ENCODE data around the gene C13orf46.

C13orf46 gene

DNA sequence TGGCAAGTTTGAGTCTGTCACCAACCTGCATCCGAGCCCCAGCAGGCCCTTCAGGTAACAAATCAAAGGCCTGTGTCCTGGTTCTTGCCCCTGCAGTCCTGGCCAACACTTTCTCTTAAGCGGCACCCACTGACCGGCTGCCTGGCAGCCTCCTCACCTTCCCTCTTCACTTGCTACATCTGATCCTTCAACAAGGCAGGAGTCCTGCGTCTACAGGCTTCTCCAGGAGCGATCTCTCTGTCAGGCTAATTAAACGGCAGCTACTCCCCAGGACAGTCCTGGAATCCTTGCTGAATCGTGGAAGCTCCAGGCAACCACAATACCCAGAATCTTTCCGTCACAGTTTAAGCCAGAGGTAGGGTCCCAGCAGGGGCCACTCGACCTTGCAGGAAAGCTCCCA is 68.9 kb downstream of the C13orf46 start:
- no peak for DNase-seq (ENCODE audit: low spot score)

DNA sequence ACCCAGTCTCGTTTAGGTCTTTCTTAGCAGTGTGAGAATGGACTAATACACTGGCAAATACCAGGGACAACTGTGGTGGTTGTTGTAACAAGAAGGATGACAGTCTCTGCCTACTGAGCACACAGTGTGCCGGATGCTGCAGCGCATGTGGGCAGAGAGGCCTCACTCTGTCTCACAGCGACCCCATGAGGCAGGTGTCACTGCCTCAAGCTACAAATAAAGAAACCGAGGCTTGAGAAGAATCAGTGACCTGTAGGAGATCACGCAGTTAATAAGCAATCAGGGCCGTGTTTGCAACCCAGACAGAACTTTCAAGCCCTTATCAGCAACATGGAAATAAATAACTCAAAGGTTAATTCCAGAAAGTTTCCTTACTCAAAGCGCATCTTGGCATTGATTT is 69.5 kb downstream of the C13orf46 start:
- peak; percentile 53 for DNase-seq (ENCODE audit: low spot score)

DNA sequence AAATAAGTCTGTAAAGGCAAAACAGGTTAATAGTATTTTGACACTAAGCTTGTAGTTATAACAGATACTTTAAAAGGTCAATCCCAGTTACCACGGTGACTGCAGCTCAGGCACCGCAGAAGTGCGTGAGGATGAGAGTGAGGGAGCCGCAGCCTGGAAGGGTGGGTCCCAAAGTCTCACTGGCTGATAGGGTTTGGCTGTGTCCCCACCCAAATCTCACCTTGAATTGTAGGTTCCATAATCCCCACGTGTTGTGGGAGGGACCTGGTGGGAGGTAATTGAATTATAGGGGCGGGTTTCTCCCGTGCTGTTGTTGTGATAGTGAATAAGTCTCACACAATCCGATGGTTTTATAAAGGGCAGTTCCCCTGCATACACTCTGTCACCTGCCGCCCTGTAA is 70.0 kb downstream of the C13orf46 start:
- DNase-seq (ENCODE audit: low spot score), result no peak
